Esophagus squamous epithelium (tissue), 5 donors: ENCODE data around the gene ZNF654. TPM values are rescaled to one million over a fixed set of nuclear protein-coding genes. Genes with fewer than 3 reads are reported as not detected.

Experiments
- DNase-seq: peaks from one replicate; lab custom pipeline; 2025; lab: John Stamatoyannopoulos, UW
- H3K27ac ChIP-seq, 4 donors: fragments of 200-600 bp; sonication (generic); one replicate each; pipeline ENCODE4 v1.5.1; 2016 to 2019; ENCODE audit warnings: mild to moderate bottlenecking in 1 of 4
- H3K27me3 ChIP-seq, 4 donors: fragments of 200-600 bp; sonication (generic); 1 replicate in 3 of 4; 2 replicates in 1 of 4; pipeline versions ENCODE4 v1.5.1 to v1.6.0; 2017 to 2021; ENCODE audit warnings: antibody characterized with exemption in 1 of 4
- H3K36me3 ChIP-seq, 3 donors: fragments of 200-600 bp; sonication (generic); one replicate each; pipeline ENCODE4 v1.5.1; 2016 to 2019
- H3K4me1 ChIP-seq, 3 donors: fragments of 200-600 bp; sonication (generic); one replicate each; pipeline ENCODE4 v1.5.1; 2017 to 2019
- H3K4me3 ChIP-seq, 4 donors: fragments of 200-600 bp; sonication (generic); 1 replicate in 3 of 4; 2 replicates in 1 of 4; pipeline ENCODE4 v1.5.1; 2016 to 2019; ENCODE audit warnings: mild to moderate bottlenecking in 2 of 4, moderate library complexity in 1 of 4
- H3K9me3 ChIP-seq, 3 donors: fragments of 200-600 bp; sonication (generic); one replicate each; pipeline ENCODE4 v1.5.1; 2016 to 2019
- CTCF ChIP-seq, 6 experiments: fragments of 450-650 bp in 4 of 6; fragments of 200-600 bp in 2 of 6; sonication (generic) in 2 of 6; IDR thresholded peaks; one replicate each; pipeline ENCODE4 v1.5.1; 2016 to 2019; ENCODE audit warnings: antibody characterized with exemption in 6 of 6, mild to moderate bottlenecking in 4 of 6, moderate library complexity in 4 of 6
- POLR2A ChIP-seq, 4 donors: fragments of 450-650 bp; IDR thresholded peaks; one replicate each; pipeline ENCODE4 v1.6.1; 2017; ENCODE audit warnings: antibody characterized with exemption in 4 of 4, mild to moderate bottlenecking in 4 of 4, moderate library complexity in 3 of 4
- WGBS, 2 donors: methylation state at CpG; one replicate each; pipeline ENCODE4 v1.1.5; 2018; 5-methylcytosine and 5-hydroxymethylcytosine counted together
- intact Hi-C: fragments of 100-400 bp; cut with DNase I; formaldehyde crosslinking; loops from one replicate; pipeline ENCODE4 v1.15.0; 2022
- total RNA-seq, 4 donors: library from RNA; depleted of rRNA; stranded (reverse); fragments of >200 nt; gene quantifications; one replicate each; pipeline ENCODE4 v1.1.0, GENCODE V29; 2016
- donor health status: DM: yes; HTN: yes; CAD: no.

The ZNF654 gene
- total RNA-seq, 4 donors from 2014 or later: 8.4 to 16.4 (median 10.1) TPM

GRCh38 chr3:88142094-88142624 lies 83.1 kb downstream of the ZNF654 start:
- Histone ChIP-seq H3K36me3 (peaks cover 0 to 37% (median 0%) of the 10 kb centered on the region in 3 donors), H3K9me3 (no peaks in the 10 kb centered on the region), H3K4me1 (peaks cover 0 to 24% (median 0%) of the 10 kb centered on the region in 3 donors), H3K4me3 (no peak overlapping the region), H3K27ac (peak overlapping the region in 1 of 4 donors; percentile 6), H3K27me3 (no peaks in the 10 kb centered on the region)
- intact Hi-C loops: no loop called here
- DNase-seq: no peak
- TF ChIP-seq CTCF (IDR thresholded peaks at IDR 0.05): no peak
- TF ChIP-seq POLR2A (IDR thresholded peaks at IDR 0.05): no peak
- 19 to 36% methylated on average over 3 of the region's 3 CpGs for WGBS, 2 donors

DNA sequence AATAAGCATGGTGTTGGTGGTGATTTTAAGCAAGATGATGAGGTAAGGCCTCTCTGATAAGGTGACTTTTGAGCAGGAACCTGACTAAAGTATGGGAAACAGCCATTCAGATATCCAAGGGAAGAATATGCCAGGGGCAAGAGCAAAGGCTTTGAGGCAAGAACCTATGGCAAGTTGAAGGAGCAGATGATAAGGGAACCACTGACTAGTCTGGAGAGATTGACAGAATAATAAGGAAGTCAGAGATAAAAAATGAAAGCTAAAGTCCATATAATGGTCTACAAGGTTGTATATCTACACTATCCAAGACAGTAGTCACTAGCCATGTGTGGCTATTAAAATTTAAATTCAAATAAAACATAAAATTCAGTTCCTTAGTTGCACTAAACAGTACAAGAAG lies 88.2 kb downstream of the ZNF654 start:
- Histone ChIP-seq H3K9me3 (no peaks in the 10 kb centered on the region), H3K27me3 (no peaks in the 10 kb centered on the region), H3K4me3 (no peak overlapping the region), H3K36me3 (no peaks in the 10 kb centered on the region), H3K27ac (no peak overlapping the region), H3K4me1 (peaks cover 5 to 44% (median 17%) of the 10 kb centered on the region in 3 donors)
- no peak for DNase-seq
- intact Hi-C loops: no loop called here
- TF ChIP-seq POLR2A (IDR thresholded peaks at IDR 0.05) (no peak), CTCF (IDR thresholded peaks at IDR 0.05) (no peak)

- Histone ChIP-seq H3K9me3 (no peaks in the 10 kb centered on the region), H3K4me3 (peak overlapping the region; percentile 78 to 99 (median 88)), H3K27ac (peak overlapping the region in 3 of 4 donors; percentile 93 to 96 (median 95)), H3K36me3 (peaks cover 0 to 7% (median 0%) of the 10 kb centered on the region in 3 donors), H3K4me1 (peaks cover 5 to 56% (median 17%) of the 10 kb centered on the region in 3 donors), H3K27me3 (no peaks in the 10 kb centered on the region)
- DNase-seq: no peak
- no peak for TF ChIP-seq POLR2A (IDR thresholded peaks at IDR 0.05)
- TF ChIP-seq CTCF (IDR thresholded peaks at IDR 0.05): no peak
- WGBS, 2 donors: 69 to 72% methylated on average over 17 of the region's 17 CpGs
- intact Hi-C loops: no loop called here
Observed at GRCh38 chr3:88148651-88149050, 89.6 kb downstream of the ZNF654 start.

GRCh38 chr3:88149101-88149508 lies 90.0 kb downstream of the ZNF654 start:
- Histone ChIP-seq H3K4me3 (peak overlapping the region; percentile 78 to 99 (median 88)), H3K36me3 (peaks cover 0 to 12% (median 0%) of the 10 kb centered on the region in 3 donors), H3K27ac (peak overlapping the region; percentile 93 to 97 (median 96)), H3K27me3 (no peaks in the 10 kb centered on the region), H3K9me3 (no peaks in the 10 kb centered on the region), H3K4me1 (peaks cover 5 to 59% (median 17%) of the 10 kb centered on the region in 3 donors)
- TF ChIP-seq POLR2A (IDR thresholded peaks at IDR 0.05): no peak
- TF ChIP-seq CTCF (IDR thresholded peaks at IDR 0.05): no peak
- WGBS, 2 donors: 0 to 1% methylated on average over 16 of the region's 16 CpGs
- intact Hi-C loops: no loop called here
- no peak for DNase-seq

- intact Hi-C loops: no loop called here
- H3K4me1 ChIP-seq: peaks cover 5 to 59% (median 17%) of the 10 kb centered on the region in 3 donors
- peak; percentile 45 for DNase-seq
- H3K9me3 ChIP-seq: no peaks in the 10 kb centered on the region
- peak within 1 kb of the TSS; percentile 93 to 97 (median 96) for H3K27ac ChIP-seq
- 0% methylated on average over 15 to 19 of the region's 57 CpGs for WGBS, 2 donors
- H3K27me3 ChIP-seq: no peaks in the 10 kb centered on the region
- peaks cover 0 to 18% (median 4%) of the 10 kb centered on the region in 3 donors for H3K36me3 ChIP-seq
- H3K4me3 ChIP-seq: peak within 1 kb of the TSS; percentile 78 to 99 (median 88)
- TF ChIP-seq POLR2A (IDR thresholded peaks at IDR 0.05): peak in 2 of 4 donors; percentile 32 to 60
- peak in 2 of 6 experiments; percentile 7 to 8 for TF ChIP-seq CTCF (IDR thresholded peaks at IDR 0.05)
Observed at GRCh38 chr3:88149509-88150362, 90.7 kb downstream of the ZNF654 start, which contains the start of gene C3orf38. Gene C3orf38 (plus strand): TSS chr3:88149959. CDS start chr3:88150053, 94 bp downstream.
